NCI-H146 treated with DMSO at 0.1 percent for 48 hours (cell line): ENCODE data around the gene SPESP1.

ENCODE experiments used
- DNase-seq: peaks from one replicate; lab custom pipeline; 2025; ENCODE audit not compliant: unreplicated experiment; lab: John Stamatoyannopoulos, UW

Gene SPESP1

DNA sequence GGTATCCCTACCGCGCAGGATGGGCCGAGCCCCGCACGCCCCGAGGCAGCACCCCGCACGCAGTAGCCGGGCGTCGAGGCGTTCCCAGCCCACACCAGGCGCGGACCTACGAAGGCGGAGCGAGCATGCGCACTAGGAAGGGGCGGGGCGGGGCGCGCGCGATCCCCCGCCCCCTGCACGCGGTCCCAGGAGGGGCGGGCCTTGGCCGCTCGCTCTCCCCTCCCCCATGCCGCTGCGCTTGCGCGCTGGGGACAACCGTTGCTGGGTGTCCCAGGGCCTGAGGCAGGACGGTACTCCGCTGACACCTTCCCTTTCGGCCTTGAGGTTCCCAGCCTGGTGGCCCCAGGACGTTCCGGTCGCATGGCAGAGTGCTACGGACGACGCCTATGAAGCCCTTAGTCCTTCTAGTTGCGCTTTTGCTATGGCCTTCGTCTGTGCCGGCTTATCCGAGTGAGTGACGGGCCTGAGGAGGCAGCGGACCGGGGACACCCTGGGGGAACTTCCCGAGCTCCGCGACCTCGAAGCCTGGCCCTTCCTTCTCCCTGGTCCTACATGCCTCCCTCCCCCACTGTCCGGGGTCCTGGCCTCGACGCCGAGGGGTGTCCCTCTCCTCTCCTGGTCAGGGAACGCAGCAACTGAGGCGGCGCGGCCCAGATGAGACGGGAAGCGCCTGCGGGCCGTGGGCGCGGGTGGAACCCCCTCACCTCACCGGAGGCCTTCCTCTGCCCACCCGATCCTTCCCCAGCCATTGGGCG lies at the start of gene SPESP1:
Gene SPESP1, plus strand, starts transcription at position 258 of the 755 bp plus-strand sequence. Its CDS starts 129 bp downstream, at position 387.
- no peak for DNase-seq

DNA sequence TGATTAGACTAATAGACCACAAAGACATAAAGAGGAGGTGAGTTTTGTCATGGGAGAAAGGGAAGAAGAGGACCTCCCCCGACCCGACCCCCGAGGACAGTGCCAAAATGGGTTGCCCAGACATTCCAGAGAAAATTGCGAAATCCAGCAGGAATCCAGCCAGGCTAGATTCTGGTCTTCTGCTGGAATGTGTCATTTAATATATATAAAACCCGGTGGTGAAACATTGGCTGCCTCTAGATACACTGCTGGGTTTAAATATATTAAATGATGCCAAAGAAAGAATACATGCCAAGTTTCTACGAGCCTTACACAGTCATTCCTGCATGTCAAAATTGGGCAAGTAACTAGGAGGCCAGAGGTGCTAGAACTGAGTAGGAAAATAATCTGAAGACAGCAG lies 45.3 kb upstream of the SPESP1 start:
- no peak for DNase-seq

DNA sequence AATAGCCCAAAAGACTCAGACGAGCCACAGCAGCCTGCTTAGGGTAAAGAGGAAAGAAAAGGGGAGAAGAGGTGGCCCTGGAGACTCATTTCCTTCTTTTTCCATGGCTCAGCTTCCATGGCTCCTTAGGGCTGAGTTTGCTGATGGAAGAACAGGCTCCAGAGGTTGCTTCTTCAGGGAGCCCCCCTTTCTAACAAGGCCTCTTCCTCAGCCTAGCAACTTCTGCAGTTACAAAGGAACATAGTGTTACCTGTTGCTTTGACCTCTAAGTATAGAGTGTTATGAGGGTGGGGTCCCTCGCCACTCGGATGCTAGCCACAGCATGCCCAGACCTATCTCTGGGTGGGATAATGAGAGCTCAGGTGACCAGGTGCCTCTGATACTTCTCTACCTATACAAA lies 43.2 kb upstream of the SPESP1 start:
- DNase-seq = no peak

DNA sequence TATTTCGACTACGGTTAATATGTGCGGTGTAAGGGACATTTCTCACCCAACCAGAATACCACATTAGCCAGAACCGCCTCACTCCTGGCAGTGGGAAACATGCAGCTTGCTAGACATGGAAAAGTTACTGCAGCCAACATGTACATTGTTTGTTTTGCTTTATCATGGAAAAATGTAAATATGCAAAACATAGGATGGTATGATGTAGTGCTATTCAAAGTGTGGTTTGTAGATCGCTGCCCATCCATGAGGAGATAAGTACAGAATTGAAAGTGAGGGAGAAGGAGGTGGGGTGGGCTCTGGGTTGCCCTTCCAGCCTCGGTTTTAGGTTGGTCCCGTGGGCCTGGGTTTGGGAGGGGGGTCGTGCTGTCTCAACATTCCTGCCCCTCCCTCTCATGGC lies 42.5 kb upstream of the SPESP1 start:
- no peak for DNase-seq

DNA sequence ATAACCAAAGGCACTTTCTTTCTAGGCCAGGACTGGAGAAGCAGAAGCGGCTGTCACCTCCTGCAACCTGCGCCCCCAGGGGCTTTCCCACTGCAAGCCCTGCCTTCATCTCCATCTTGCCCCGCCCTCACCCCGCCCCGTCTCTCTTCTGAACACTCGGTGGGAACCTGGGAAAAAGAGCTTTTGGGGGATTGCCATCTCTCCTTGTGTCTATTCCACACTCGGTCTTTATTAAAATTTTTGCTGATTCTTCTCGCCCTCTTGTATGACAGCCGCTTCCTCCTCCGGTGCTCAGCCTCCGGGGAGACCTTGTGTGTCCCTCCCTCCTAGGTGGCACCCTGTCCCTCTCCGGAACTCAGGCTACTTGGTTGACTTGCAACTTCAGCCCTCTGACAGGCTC lies 41.9 kb upstream of the SPESP1 start:
- no peak for DNase-seq

DNA sequence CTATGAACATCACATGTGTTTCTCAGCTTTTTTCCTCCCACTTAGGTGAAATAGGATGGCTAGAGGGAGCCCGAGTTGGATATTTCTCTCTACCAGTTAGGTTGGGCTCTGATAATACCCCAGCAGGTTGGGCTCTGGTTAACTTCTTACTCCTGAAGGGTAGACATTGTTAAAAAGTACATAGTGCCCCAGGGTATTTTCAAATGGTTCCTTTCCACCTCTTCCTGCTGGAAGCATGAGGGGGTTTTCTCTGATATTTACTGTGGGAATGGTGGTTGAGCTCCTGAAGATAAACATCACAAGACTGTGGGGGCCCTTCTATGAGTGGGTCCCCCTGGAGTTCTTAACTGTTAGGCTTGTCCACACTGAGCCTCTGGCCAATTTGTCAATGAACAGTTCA lies 36.1 kb upstream of the SPESP1 start:
- DNase-seq = no peak

DNA sequence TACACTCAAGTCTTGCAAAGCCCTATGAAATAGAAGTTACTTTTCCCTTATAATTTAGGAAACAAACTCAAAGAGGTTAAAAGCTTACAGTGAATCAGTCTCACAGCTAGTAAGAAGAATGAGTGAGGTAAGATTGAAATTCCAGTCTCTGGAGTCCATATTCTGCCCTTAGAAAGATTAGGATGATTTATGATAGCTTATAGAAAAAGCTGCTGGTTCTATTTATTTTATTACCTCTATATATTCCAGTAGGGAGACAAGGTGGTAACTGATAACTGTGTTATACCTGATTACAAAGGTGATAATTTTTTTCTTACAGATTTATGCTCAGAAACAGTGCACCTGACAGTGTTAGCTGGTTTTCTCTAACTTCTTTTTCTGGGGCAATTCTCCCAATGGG lies 34.1 kb upstream of the SPESP1 start:
- DNase-seq = no peak

DNA sequence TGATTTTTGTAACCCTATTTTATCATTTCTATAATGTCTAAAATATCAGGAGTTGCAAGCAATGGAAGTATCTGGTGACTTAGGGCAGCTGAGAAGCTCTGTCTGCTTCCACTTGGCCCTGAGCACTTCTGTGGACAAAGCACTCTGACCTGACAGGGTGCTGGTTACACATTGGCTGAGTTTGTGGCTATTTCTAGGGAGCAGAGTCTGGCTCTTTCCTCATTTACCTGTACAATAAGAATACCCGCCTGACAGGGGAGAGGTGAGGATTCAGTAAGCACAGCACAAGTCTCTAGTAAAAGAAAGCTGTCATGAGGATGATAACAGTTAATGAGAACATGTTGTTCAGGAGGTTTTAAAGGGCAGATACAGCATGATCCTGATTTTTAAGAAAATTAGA lies 33.3 kb upstream of the SPESP1 start:
- DNase-seq = peak; percentile 8

DNA sequence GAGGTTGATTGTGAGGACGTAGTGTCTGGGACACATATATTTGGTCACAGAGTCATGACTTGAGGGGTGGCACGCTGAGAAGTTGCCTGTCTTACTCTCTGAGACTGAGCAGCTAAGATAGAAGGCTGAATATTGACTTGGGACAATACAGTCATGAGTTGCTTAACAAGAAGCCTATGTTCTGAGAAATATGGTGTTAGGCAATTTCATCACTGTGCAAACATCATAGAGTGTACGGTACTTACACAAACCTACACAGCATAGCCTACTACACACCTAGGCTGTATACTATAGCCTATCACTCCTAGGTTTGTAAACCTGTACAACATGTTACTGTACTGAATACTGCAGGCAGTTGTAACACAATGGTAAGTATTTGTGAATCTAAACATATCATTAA lies 30.3 kb upstream of the SPESP1 start:
- no peak for DNase-seq

DNA sequence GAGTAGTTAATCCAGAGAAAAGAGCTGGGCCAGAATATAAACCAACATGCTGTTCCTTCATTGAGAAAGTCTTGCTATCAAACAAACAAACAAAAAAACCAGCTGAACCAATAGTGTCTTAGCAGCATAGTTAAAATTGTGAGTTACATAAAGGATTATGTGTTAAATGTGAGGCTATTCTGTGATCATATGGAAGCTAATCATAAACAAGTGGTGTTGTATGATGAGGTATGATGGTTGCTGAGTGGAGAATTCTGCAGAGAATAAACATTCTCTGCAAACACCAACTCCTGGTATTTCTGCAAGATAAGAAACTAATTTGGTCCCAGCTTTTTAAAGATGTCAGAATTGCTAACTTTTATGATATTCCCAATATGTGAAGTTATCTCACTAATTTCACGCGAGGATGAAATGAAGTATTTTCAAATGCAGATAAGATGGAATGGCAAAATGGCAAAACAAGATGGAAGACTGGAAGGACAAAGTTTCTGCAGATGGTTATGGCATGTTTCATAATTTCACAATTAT lies 22.9 kb upstream of the SPESP1 start:
- no peak for DNase-seq

DNA sequence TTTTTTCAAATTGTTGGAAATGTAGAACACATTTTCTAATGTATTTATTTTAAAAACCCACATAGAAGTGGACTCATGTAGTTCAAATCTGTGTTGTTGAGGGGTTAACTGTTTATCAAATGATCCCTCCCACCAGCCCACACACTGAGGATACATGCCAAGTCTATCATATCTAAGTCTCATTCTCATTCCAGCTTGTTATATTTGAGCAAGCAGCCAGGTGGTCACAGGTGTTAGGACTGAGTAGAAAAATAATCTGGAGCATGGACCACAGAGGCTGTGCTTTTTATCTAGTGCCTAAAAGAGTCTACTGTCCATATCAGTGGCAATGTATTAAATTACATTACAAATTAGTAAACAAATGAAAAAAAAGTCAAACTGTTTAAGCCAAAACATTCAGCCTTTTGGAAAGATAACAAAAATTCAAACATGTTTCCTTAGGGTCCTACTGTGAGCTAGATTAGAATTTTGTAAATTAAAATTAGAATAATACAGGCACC lies 20.7 kb upstream of the SPESP1 start:
- DNase-seq = peak; percentile 13

DNA sequence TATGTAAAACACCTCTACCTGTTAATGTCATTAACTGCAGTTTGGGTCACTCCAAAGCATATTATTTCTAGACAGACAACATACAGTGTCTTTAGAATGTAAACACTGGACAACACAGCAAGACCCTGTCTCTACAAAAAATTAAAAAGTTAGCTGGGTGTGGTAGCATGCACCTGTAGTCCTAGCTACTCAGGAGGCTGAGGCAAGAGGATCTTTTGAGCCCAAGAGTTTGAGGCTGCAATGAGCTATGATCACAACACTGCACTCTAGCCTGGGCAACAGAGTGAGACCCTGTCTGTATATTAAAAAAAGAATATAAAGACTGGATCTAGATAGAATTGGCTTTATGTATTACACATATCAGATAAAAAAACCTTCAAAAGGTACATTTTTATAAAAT lies 20.0 kb upstream of the SPESP1 start:
- DNase-seq = no peak

DNA sequence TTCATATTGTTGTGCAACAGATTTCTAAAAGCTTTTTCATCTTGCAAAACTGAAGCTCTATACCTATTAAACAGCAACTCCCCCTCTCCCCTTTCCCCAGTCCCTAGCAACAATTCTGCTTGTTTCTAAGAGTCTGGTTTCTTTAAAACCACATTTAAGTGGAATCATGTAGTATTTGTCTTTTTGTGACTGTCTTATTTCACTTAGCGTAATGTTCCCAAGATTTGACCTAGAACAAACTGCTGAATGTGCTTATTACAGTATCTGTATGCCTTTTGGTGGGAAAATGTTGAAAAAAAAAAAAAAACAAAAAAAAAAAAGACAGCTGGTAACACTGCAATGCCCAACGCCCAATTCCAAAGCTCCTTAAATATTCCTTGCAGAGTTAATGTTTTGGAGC lies 19.5 kb upstream of the SPESP1 start:
- DNase-seq = no peak

DNA sequence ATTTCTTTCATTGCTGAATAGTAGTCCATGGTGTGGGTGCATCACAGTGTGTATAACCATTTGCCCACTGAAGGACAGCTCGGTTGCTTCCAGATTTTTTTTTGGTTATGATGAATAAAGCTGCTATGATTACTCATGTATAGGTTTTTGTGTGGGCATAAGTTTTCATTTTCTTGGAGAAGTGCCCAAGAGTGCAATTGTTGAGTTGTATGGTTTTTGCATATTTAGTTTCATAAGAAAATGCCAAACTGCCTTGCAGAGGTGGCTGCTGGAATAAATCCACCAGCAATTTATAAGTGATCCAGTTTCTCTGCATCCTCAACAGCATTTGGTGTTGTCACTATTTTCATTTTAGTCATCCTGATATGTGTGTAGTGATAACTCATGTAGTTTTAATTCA lies 8.4 kb upstream of the SPESP1 start:
- DNase-seq = no peak

DNA sequence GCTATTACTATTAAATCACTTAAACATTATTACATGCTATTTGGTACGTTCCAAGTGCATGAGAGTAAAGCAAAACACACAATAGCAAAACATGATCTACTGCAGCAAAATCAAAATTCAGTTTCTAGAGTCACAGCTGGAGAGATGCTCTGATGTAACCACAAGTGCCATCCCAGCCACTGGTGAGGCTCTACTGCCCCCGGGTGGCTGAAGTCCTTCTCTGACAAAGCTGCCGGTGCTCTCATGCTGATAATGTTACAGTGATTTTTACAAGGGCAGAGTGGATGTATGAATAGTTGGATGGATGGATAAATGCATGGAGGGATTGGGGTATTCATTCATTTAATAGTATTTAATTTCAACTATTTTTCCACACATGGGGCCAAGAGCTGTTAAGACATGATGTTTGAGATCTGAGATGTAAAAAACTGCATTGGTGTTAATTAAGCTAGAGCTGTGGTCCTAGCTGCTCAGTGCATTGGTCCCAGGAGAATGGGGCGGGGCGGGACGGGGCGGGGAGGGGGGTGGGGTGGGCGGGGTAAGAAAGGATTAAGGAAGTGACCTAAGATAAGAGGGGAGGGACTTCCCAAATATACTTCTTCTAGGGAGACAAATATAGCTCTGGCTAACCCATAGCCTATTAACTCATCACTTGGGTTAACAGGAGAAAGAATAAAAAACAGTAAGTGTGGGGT lies 5.3 kb upstream of the SPESP1 start:
- peak; percentile 59 for DNase-seq

DNA sequence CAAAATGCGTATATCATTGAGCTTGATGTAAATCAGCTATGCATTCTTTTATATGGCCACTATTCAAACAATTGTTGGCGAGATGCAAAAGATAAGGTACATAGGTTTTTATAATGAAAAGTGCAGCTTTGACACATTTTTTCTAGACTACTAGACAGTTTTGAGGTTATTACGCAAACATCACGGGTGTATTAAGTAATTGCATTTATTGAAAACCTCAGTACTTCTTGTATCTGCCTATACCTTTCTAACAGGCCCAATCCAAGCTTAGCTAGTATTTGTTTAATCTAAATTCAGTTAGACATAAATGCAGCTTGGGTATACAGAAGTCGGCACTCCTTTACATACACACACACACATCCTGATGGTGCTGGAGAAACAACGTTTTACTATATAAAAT lies 2.7 kb downstream of the SPESP1 start:
- no peak for DNase-seq

DNA sequence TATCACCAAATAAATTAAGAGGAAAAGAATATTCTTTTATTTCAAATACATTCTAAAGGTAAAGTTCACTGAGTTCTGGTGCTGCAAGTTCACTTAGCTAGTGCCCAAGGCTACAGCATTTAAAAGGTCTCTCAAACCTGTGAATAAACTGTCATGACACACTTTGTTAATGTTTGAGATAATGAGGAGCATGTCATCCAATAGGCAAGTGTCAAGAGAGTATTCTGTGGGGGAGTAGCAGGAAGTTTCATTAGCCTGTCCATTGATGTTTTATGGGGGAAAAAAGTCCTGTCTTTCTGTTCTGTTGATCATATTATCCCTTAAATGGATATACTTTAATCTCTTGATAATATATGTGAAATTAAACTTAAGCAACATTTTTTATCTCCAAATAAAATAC lies 4.0 kb downstream of the SPESP1 start:
- no peak for DNase-seq

DNA sequence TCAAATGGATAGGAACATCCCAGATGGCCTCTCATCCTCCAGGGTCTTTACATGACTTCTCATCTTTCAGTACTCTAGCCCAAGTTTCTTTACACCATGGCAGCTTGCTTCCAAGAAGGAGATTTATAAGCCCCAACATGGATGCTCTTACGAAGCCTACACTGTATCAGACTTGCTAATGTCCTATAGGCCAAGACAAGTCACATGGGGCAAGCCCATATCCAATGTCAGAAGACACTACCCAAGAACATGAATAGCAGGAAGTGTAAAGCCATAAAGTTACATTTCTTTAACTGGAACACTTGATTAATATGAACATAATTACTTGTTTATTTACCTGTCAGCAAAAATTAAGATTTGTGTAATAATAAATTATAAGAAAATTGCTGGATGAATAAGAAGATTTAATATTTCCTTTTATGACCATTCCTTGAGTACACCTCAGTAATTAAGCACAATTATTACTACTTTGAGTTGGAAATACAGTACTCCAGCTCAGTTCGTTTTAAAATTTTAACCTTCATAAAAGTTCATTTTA lies 5.1 kb downstream of the SPESP1 start:
- DNase-seq = no peak

DNA sequence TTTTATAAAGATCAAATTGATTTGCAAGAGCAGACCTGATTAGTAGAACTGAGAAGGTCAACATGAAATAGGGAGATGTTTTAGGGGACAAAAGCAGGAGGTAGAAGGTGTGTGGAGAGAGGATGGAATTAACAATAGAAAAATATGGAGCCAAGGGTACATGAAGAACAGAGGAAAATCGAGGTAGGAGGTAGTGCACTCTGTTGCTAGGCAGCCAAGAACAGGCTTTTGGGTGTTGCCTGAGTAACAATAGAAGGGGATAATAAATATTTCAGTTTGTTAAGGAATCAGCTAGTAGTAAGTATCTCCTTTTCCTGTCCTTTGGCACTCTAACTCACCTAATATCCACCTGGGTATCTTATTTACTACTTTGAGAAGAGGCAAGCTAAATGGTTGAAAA lies 9.2 kb downstream of the SPESP1 start:
- DNase-seq = no peak

DNA sequence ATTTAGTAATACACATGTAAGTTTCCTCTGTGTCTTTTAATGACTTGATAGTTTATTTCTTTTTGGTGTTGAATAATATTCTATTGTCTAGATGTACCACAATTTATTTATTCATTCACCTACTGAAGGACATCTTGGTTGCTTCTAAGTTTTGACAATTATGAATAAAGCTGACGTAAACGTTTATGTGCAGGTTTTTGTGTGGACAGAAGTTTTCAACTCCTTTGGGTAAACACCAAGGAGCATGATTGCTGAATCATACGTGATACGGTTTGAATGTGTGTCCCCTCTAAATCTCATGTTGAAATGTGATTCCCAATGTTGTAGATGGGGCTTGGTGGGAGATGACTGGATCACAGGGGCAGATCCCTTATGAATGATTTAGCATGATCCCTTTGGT lies 21.5 kb downstream of the SPESP1 start:
- DNase-seq = no peak

DNA sequence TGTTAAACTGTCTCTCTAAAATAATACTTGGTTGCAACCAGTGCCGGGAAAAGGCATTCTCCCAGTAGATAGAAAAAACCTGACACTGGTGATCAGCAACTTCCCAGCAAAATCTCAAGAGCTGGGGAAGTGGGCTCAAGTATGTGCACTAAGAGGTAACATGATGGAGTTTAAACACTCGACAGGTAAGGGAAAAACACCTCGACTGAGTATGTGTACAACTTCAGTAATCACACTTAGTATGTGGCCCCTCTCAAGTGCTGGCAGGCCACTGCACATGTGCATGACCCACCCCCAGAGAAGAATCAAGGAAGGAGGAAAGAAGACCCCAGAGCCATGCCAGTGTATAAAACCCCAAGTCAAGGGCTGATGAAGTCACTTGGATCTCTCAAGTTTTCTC lies 27.4 kb downstream of the SPESP1 start:
- DNase-seq = no peak

DNA sequence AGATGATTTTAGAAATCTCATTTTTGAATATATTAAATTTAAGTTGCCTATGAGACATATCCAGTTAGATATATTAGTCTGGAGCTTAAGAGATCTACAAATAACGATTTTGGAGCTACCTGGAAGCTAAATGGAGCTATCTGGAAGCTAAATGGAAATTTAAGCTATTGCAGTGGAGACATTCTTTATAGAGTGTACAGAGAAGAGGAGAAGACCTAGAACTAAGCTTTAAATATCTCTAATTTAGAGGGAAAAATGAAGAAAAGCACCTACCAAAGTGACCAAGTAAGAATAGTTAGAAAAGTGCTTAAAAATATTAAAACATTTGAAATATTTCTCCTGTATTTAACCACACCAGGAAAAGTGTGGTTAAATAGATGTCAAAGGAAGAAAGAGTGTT lies 28.3 kb downstream of the SPESP1 start:
- DNase-seq = no peak
